SK-N-SH treated with all-trans-retinoic acid at 6 μM for 48 hours (cell line): ENCODE measurements around the gene SCYGR4.

Experiments used
- ATAC-seq: fragments of 200-7000 bp; cut with Tn5 transposase; 3 replicates; pipeline ENCODE4 v1.9.1; 2020; ENCODE audit warnings: mild to moderate bottlenecking, moderate library complexity
- ARNTL ChIP-seq: fragments of 450-650 bp; formaldehyde crosslinking; IDR thresholded peaks from 2 replicates; pipeline ENCODE4 v1.5.0; 2020; ENCODE audit warnings: low read depth, mild to moderate bottlenecking, moderate library complexity, borderline replicate concordance
- BACH2 ChIP-seq: fragments of 250-450 bp; sonication (Bioruptor Pico); IDR thresholded peaks from 2 replicates; pipeline ENCODE4 v1.9.0; 2021; ENCODE audit warnings: mild to moderate bottlenecking, borderline replicate concordance
- CREB5 ChIP-seq: fragments of 250-450 bp; sonication (Bioruptor Pico); IDR thresholded peaks from 2 replicates; pipeline ENCODE4 v1.5.1; 2020; ENCODE audit warnings: low read depth, mild to moderate bottlenecking, moderate library complexity
- CSDC2 ChIP-seq: fragments of 250-450 bp; sonication (Bioruptor Pico); IDR thresholded peaks from 2 replicates; pipeline ENCODE4 v1.5.0; 2020; ENCODE audit warnings: mild to moderate bottlenecking, moderate library complexity
- CSRNP3 ChIP-seq: fragments of 250-450 bp; sonication (Bioruptor Pico); IDR thresholded peaks from 2 replicates; pipeline ENCODE4 v1.5.1; 2021; ENCODE audit warnings: mild to moderate bottlenecking, moderate library complexity
- ESRRG ChIP-seq: fragments of 250-450 bp; sonication (Bioruptor Pico); IDR thresholded peaks from 2 replicates; pipeline ENCODE4 v1.6.1; 2021; ENCODE audit warnings: mild to moderate bottlenecking
- GLIS3 ChIP-seq: fragments of 250-450 bp; sonication (Bioruptor Pico); IDR thresholded peaks from 2 replicates; pipeline ENCODE4 v1.5.0; 2020; ENCODE audit warnings: mild to moderate bottlenecking, moderate library complexity
- ISL1 ChIP-seq: fragments of 250-450 bp; sonication (Bioruptor Pico); IDR thresholded peaks from 2 replicates; pipeline ENCODE4 v2.1.2; 2022; ENCODE audit warnings: mild to moderate bottlenecking, moderate library complexity
- POU6F1 ChIP-seq: fragments of 250-450 bp; sonication (Bioruptor Pico); IDR thresholded peaks from 2 replicates; pipeline ENCODE4 v1.8.0; 2021; ENCODE audit warnings: low read depth, mild to moderate bottlenecking, moderate library complexity, borderline replicate concordance
- PPARA ChIP-seq: fragments of 250-450 bp; sonication (Bioruptor Pico); IDR thresholded peaks from 2 replicates; pipeline ENCODE4 v1.5.0; 2020; ENCODE audit warnings: mild to moderate bottlenecking, borderline replicate concordance
- RARB ChIP-seq: fragments of 250-450 bp; sonication (Bioruptor Pico); IDR thresholded peaks from 2 replicates; pipeline ENCODE4 v1.8.0; 2021; ENCODE audit warnings: mild to moderate bottlenecking, moderate library complexity
- SNAI2 ChIP-seq: fragments of 250-450 bp; sonication (Bioruptor Pico); IDR thresholded peaks from 2 replicates; pipeline ENCODE4 v1.5.0; 2020; ENCODE audit warnings: mild to moderate bottlenecking, moderate library complexity
- TCF4 ChIP-seq: fragments of 250-450 bp; sonication (Bioruptor Pico); IDR thresholded peaks from 2 replicates; pipeline ENCODE4 v1.8.0; 2021; ENCODE audit warnings: mild to moderate bottlenecking, moderate library complexity, borderline replicate concordance
- TOX ChIP-seq: fragments of 250-450 bp; sonication (Bioruptor Pico); IDR thresholded peaks from 2 replicates; pipeline ENCODE4 v1.8.0; 2021; ENCODE audit warnings: mild to moderate bottlenecking, moderate library complexity, borderline replicate concordance
- TSHZ2 ChIP-seq: fragments of 250-450 bp; sonication (Bioruptor Pico); IDR thresholded peaks from 2 replicates; pipeline ENCODE4 v1.5.0; 2020; ENCODE audit warnings: mild to moderate bottlenecking, moderate library complexity
- ZC3H10 ChIP-seq: fragments of 250-450 bp; sonication (Bioruptor Pico); IDR thresholded peaks from 2 replicates; pipeline ENCODE4 v1.5.1; 2021; ENCODE audit warnings: mild to moderate bottlenecking, moderate library complexity
- ZFP30 ChIP-seq: fragments of 450-650 bp; formaldehyde crosslinking; IDR thresholded peaks from 2 replicates; pipeline ENCODE4 v1.5.0; 2022; ENCODE audit warnings: mild to moderate bottlenecking, moderate library complexity
- ZNF565 ChIP-seq: fragments of 450-650 bp; formaldehyde crosslinking; conservative IDR thresholded peaks from 2 replicates; pipeline ENCODE4 v1.5.0; 2020; ENCODE audit warnings: low read depth, mild to moderate bottlenecking, moderate library complexity
- ZNF70 ChIP-seq: fragments of 450-650 bp; formaldehyde crosslinking; IDR thresholded peaks from 2 replicates; pipeline ENCODE4 v1.5.0; 2020; ENCODE audit warnings: mild to moderate bottlenecking, moderate library complexity

Gene SCYGR4

GRCh38 chr2:227623226-227623625, 5.9 kb downstream of the SCYGR4 start (continued):
- TF ChIP-seq TSHZ2 (CRISPR knock-in tag) (no peak), TCF4 (CRISPR knock-in tag) (no peak), POU6F1 (no peak), ZNF565 (no peak), TOX (no peak)

GRCh38 chr2:227625420-227625819, 8.1 kb downstream of the SCYGR4 start:
- TF ChIP-seq RARB (CRISPR knock-in tag): no peak
- TF ChIP-seq ZFP30: no peak
- no peak for TF ChIP-seq TSHZ2 (CRISPR knock-in tag)
- TF ChIP-seq TCF4 (CRISPR knock-in tag): no peak
- no peak for TF ChIP-seq TOX
- TF ChIP-seq CSDC2 (CRISPR knock-in tag): no peak
- no peak for TF ChIP-seq ZNF70 (CRISPR knock-in tag)
- no peak for TF ChIP-seq SNAI2 (CRISPR knock-in tag)
- no peak for TF ChIP-seq BACH2 (CRISPR knock-in tag)
- no peak for TF ChIP-seq ZNF565
- TF ChIP-seq ISL1 (CRISPR knock-in tag): no peak
- no peak for TF ChIP-seq CREB5 (CRISPR knock-in tag)
- TF ChIP-seq CSRNP3 (CRISPR knock-in tag): no peak
- no peak for TF ChIP-seq POU6F1
- TF ChIP-seq ARNTL (CRISPR knock-in tag): no peak
- ATAC-seq: no peak

- TF ChIP-seq ZNF70 (CRISPR knock-in tag) (no peak), ZC3H10 (CRISPR knock-in tag) (no peak), TCF4 (CRISPR knock-in tag) (no peak), TOX (no peak), GLIS3 (no peak), POU6F1 (no peak), PPARA (CRISPR knock-in tag) (no peak), ESRRG (CRISPR knock-in tag) (no peak), TSHZ2 (CRISPR knock-in tag) (no peak), ZFP30 (no peak)
- ATAC-seq: no peak
These were observed 9.4 kb downstream of the SCYGR4 start for GRCh38 chr2:227626580-227627151.
